Right hindlimb (tissue), 1 donor: ENCODE results near the gene FLRT2.

Source experiments
- DNase-seq: peaks from one replicate; pipeline ENCODE4 v3.0.0-alpha.2; 2018

FLRT2 gene

GRCh38 chr14:85566603-85567002 lies 36.7 kb downstream of the FLRT2 start:
- no peak for DNase-seq

DNA sequence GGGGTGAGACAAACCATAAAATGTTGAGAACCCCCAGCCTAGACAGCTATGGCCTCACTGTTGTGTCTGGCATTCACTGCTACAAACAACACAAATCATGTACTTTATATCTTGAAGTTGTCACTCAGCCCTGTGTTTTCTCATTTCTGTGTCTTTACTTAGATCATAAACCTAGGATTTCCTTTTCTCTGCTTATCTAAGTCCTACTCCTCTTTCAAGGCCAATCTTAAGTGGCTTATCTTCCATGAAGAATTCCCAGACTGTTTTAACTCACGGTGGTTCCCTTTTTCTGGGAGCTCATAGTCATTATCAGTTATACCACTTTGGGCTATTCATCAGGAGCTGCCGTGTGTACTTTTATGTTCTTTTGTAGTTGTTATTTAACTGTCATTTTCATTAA lies 42.1 kb downstream of the FLRT2 start:
- DNase-seq: no peak

DNA sequence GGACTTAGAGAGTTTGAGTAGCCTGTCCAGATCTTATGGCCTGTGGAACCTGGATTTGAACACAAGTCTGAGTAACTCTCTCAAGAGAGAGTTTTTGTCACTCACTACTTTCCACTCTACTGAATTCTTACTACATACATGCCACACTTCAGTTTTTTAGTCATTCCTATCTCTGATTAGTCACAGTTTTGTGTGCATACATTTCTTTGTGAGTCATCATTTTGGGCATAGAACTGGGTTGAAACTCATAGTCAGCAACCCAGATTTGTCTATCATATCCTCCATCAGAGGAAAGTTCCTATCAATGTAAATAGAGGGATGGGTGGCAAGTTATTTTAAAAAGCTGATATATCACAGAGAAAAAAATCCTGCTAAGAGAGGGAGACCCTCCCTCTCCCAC lies 42.9 kb downstream of the FLRT2 start:
- no peak for DNase-seq

- DNase-seq: no peak
Measured at GRCh38 chr14:85573406-85573805, 43.5 kb downstream of the FLRT2 start.

DNA sequence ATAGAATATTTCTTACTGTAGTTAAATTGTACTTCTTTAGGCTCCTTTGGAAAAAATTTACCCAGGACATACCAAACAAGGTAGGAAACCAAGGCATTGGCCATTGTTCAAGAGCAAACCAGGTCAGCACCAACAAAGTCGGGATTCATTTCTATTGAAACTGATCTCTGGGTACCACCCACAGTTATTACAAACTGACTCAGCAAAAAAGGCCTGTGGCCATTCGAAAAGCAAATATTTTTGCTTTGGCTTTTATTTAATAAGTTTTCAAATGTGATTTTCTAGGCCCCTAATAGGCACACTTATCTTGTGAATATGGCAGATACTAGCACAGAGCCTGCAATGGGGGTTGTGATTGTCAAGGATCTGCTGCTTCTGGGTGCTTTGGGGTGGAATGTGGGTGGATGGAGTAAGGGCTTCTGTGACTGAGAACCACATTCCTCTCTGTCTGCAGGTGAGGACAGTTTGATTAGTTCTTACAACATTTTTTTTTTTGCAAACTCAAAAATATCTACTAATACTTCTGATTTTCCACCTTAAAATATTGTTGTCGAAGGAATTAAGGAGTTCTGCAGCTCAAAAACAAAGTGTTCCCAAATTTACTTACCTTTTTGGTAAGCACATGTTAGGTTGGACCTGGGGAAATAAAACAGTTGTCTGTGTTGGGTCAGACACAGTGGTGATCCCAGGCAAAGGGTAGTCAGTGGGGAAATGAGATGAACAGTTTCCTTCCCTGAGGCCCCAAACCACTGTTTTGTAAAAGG lies 45.1 kb downstream of the FLRT2 start:
- DNase-seq: no peak

GRCh38 chr14:85575617-85575898 lies 45.6 kb downstream of the FLRT2 start:
- no peak for DNase-seq

- DNase-seq: no peak
Measured at GRCh38 chr14:85576218-85576617, 46.3 kb downstream of the FLRT2 start.

- DNase-seq: no peak
Measured at GRCh38 chr14:85576848-85577542, 47.1 kb downstream of the FLRT2 start.

- DNase-seq: no peak
Measured at GRCh38 chr14:85577543-85578114, 47.7 kb downstream of the FLRT2 start.

DNA sequence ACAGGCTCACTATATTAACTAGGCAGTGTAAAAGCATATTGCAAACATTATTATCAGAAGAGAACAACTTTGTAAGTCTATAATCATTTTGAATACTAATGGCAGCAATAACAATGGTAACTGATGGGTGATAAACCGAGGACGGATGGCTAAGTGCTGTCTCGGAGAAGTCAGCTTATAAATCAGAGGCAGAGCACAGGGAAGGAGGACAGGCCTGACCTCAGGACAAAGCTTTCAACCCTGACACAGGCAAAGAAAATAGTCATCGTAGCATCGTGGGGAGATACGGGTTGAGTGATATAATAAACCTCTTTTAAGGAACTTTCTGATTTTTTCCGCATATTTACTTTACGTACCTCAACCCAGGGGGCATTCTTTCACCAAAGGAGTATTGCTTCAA lies 48.4 kb downstream of the FLRT2 start:
- DNase-seq: no peak

DNA sequence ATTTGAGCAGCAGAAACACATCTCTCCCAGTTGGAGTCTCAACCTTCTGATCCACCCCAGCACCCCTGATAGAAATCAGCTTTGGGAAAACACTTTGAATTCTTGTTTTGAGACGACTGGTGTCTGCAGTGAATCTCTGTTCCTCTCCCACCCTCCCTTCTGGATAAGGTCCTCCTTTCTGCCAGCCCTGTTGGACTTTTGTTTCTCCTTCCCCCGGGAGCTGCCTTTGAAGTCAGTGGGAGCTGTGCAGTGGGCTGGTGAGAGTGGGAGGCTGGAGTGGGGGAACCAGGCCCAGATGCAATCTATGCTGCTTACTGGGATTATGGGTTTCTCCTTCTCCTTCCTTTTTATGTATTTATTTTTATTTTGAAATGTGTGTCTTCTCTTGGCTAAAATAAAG lies 49.0 kb downstream of the FLRT2 start:
- DNase-seq: no peak

DNA sequence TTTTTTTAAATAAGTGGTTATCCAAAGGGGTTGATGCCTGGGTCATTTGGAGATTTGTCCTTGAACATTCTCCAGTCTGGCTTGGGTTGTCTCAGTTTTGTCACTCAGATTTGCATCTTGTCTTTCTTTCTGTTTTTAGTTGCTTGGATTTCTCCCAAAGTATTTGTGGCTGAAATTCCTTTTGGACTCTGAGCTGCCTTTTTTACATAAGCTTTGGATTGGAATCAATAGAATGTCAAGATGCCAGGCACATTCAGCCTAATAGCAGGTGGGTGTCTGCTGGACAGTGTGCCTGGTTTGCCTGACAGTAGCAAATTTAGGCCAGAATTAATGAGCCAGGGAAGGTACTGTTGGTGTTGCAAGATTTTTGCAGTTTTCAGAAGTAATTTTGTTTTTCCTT lies 50.0 kb downstream of the FLRT2 start:
- DNase-seq: no peak

DNA sequence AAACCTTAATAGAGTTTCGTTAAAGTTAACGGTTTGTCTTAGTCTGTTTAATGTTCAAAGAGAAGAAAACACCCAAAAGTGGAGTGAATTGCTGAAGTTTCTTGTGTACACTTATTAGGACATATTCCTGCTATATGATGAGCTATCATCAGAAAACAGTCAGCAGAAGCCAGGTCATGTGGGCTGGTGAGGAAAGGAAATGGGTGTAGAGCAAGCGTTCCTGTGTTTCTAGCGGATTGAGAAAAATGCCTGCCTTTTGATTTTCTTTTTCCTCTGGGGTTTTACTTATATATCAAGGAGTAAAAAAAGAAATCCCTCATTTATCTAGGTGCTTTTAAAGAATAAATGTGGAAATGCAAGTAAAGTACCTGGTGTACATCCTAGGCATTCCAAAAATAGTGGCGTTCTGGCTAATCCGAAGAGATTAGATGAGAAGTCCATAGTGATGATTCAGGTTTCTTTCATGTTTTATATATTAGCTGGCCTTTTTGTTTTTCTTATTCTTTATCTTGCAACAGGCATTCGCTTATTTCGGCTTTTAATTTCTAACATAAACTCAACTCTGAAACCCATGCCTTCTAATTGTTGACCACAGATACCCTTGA lies 50.7 kb downstream of the FLRT2 start:
- no peak for DNase-seq

- DNase-seq: no peak
Measured at GRCh38 chr14:85581691-85582090, 51.7 kb downstream of the FLRT2 start.

DNA sequence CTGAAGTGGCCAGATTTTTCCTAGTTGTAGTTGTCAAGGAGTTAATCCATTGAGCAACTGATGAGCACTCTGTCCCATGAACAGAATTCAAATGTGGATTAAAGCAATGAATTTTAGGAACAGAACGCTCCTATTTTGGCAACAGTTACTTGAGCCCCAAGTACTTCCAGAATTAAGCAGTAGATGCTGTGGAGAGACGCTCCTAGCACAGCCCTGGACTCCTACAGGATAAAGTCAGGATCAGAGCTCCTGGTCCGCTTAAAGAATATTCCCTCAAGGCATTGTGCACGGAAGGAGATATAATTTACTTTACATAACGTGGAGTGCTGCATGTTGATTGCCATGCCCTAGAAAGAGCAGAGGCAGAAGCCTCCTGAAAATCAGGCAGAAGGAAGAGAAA lies 53.4 kb downstream of the FLRT2 start:
- DNase-seq: no peak

- no peak for DNase-seq
Measured at GRCh38 chr14:85584481-85584880, 54.5 kb downstream of the FLRT2 start.

DNA sequence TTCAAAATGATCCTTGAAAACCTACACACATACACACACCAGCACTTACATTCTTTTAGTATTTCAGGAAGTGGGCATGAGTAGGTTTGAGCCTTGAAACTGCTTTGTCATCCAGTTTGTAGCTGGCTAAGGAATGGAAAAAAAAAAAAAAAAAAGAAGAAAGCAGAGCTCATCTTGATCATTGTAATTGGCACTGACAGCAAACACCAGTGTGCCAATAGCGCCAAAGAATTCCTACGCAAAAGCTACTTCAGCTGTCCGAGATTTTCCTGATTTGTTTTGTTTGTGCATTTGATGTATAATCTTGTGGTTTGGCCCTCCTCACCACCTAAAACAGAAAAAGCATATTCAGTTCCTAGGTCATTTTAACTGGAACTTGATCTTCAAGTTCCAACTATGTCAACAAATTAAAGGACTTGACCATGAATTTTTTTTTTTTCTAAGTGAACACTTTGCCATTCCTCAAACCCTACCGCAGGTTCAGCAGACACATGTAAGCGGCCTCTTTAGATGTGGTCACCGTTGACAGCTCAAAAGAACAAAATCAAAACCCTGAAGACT lies 57.3 kb downstream of the FLRT2 start:
- DNase-seq: no peak

GRCh38 chr14:85590784-85591183 lies 60.8 kb downstream of the FLRT2 start:
- DNase-seq: no peak

- no peak for DNase-seq
Measured at GRCh38 chr14:85594217-85594616, 64.3 kb downstream of the FLRT2 start.

DNA sequence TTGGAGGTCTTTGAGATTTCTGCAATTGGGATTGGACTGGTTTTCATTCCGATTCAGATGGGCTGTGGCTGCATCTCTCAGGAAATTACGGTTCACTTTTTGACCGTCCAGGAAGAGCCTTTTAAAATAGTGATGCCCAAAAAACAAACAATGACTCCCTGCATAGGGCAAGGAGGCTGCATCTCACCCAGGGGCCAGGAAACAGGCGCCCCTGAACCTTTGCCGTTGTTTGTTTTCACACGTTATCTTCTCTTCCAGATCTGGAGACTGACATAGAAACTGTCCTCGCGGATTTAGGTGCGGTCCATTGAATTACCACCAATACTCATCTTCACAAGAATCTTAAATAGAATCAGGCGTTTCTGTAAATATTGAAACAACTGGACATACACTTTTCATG lies 66.0 kb downstream of the FLRT2 start:
- no peak for DNase-seq

DNA sequence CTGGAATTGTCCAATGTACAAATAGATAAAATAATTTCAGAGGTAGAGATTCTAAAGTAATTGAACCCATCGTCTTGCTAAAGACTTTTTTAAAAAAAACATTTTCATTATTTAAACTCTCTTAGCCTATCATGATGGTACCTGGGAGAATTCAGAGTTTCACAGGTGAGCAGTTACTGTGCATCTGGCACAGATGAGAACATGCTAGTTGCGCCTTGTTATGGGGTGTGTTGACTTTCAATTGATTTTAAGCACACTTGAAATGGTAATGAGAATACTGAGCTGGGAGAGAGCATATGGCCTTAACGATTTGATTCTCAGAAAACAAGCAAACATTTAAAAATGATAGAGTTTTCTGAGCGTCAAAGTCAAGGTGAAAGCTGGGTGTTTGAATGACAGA lies 66.6 kb downstream of the FLRT2 start:
- DNase-seq: no peak

DNA sequence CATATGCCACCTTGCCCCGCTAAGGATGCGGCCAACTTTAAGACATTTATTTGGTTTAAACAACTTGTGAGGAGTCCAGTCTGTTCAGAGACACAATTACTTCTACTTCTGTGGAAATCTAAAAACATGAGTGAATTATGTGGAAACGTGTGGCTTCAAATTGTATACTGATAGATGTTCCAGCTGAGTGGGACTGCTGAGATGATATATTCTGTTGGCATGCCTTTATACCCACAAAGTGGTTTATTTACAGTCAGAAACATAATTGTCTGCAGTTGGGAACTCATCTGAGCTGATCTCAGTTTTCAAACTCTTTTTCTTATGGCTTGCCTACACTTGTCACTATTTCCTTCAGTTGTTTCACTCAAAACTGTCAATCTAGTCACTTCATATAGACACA lies 67.8 kb downstream of the FLRT2 start:
- no peak for DNase-seq

- DNase-seq: no peak
Measured at GRCh38 chr14:85599939-85600338, 70.0 kb downstream of the FLRT2 start.

- DNase-seq: no peak
Measured at GRCh38 chr14:85601246-85601645, 71.3 kb downstream of the FLRT2 start.
